C4-2B (cell line): ENCODE results near the gene NLRC5.

Source experiments
- ZFX ChIP-seq: fragments of 450-650 bp; IDR thresholded peaks from 2 replicates; pipeline ENCODE4 v1.6.1; 2017
- TF ChIP-seq, protein P1 (sequence below): fragments of 450-650 bp; conservative IDR thresholded peaks from 2 replicates; pipeline ENCODE4 v1.5.1; 2017; ENCODE audit warnings: mild to moderate bottlenecking

- TF ChIP-seq, protein P1, sequence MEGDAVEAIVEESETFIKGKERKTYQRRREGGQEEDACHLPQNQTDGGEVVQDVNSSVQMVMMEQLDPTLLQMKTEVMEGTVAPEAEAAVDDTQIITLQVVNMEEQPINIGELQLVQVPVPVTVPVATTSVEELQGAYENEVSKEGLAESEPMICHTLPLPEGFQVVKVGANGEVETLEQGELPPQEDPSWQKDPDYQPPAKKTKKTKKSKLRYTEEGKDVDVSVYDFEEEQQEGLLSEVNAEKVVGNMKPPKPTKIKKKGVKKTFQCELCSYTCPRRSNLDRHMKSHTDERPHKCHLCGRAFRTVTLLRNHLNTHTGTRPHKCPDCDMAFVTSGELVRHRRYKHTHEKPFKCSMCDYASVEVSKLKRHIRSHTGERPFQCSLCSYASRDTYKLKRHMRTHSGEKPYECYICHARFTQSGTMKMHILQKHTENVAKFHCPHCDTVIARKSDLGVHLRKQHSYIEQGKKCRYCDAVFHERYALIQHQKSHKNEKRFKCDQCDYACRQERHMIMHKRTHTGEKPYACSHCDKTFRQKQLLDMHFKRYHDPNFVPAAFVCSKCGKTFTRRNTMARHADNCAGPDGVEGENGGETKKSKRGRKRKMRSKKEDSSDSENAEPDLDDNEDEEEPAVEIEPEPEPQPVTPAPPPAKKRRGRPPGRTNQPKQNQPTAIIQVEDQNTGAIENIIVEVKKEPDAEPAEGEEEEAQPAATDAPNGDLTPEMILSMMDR = no peak
- TF ChIP-seq ZFX = no peak
Observed at GRCh38 chr16:57069635-57070370, 80.4 kb downstream of the NLRC5 start.
